Liver (tissue), 9 donors: Measurements from ENCODE around the gene B4GALT6. TPM values are rescaled to one million over a fixed set of nuclear protein-coding genes. Genes with fewer than 3 reads are reported as not detected.

Experiments
- DNase-seq: peaks from one replicate; pipeline ENCODE4 v3.0.0-alpha.2; 2017; ENCODE audit warnings: low spot score
- H3K27ac ChIP-seq, 2 donors: one replicate each; pipeline ENCODE4 v1.7.0; 2013; ENCODE audit warnings: inconsistent platforms in 2 of 2, low read length in 2 of 2, control low read depth in 1 of 2, low read depth in 1 of 2, mild to moderate bottlenecking in 1 of 2
- H3K27me3 ChIP-seq, 4 donors: one replicate each; pipeline versions ENCODE4 v1.6.1 to v1.7.0; 2013; ENCODE audit warnings: low read length in 3 of 4, inconsistent platforms in 1 of 4, mild to moderate bottlenecking in 1 of 4, moderate library complexity in 1 of 4; ENCODE audit not compliant: control insufficient read depth in 4 of 4, insufficient read depth in 4 of 4
- H3K36me3 ChIP-seq, 4 donors: one replicate each; pipeline versions ENCODE4 v1.6.1 to v1.7.0; 2013; ENCODE audit warnings: low read length in 3 of 4, mild to moderate bottlenecking in 3 of 4, low read depth in 1 of 4, moderate library complexity in 1 of 4; ENCODE audit not compliant: control insufficient read depth in 4 of 4, insufficient read depth in 3 of 4
- H3K4me1 ChIP-seq, 4 donors: one replicate each; pipeline versions ENCODE4 v1.6.1 to v1.7.0; 2013; ENCODE audit warnings: low read length in 3 of 4, mild to moderate bottlenecking in 3 of 4, moderate library complexity in 1 of 4; ENCODE audit not compliant: control insufficient read depth in 4 of 4, insufficient read depth in 4 of 4
- H3K4me3 ChIP-seq, 3 donors: one replicate each; pipeline versions ENCODE4 v1.6.1 to v1.7.0; 2013; ENCODE audit warnings: low read length in 3 of 3, control low read depth in 1 of 3, low read depth in 1 of 3, mild to moderate bottlenecking in 1 of 3
- H3K9ac ChIP-seq, 2 donors: one replicate each; pipeline ENCODE4 v1.7.0; 2013; ENCODE audit warnings: low read length in 2 of 2, mild to moderate bottlenecking in 2 of 2, moderate library complexity in 2 of 2, control low read depth in 1 of 2, low read depth in 1 of 2
- H3K9me3 ChIP-seq, 4 donors: one replicate each; pipeline versions ENCODE4 v1.6.1 to v1.7.0; 2013; ENCODE audit warnings: low read length in 3 of 4; ENCODE audit not compliant: control insufficient read depth in 4 of 4
- ATF3 ChIP-seq: IDR thresholded peaks from 2 replicates; pipeline ENCODE4 v1.6.1; 2016; ENCODE audit warnings: antibody characterized with exemption
- EGR1 ChIP-seq, 2 donors: IDR thresholded peaks; 2 replicates each; pipeline ENCODE4 v1.6.1; 2016 to 2018; ENCODE audit warnings: antibody characterized with exemption in 2 of 2, low read depth in 2 of 2
- FOXA1 ChIP-seq: IDR thresholded peaks from 2 replicates; pipeline ENCODE4 v1.6.1; 2016; ENCODE audit warnings: antibody characterized with exemption
- FOXA2 ChIP-seq: IDR thresholded peaks from 2 replicates; pipeline ENCODE4 v1.6.1; 2016; ENCODE audit warnings: antibody characterized with exemption
- GABPA ChIP-seq, 2 donors: IDR thresholded peaks in 1 of 2; conservative IDR thresholded peaks in 1 of 2; 2 replicates each; pipeline ENCODE4 v1.6.1; 2016; ENCODE audit warnings: antibody characterized with exemption in 2 of 2, mild to moderate bottlenecking in 1 of 2, moderate library complexity in 1 of 2
- HNF4A ChIP-seq, 2 donors: conservative IDR thresholded peaks; 2 replicates each; pipeline ENCODE4 v1.6.1; 2016; ENCODE audit warnings: antibody characterized with exemption in 2 of 2, mild to moderate bottlenecking in 2 of 2
- HNF4G ChIP-seq: IDR thresholded peaks from 2 replicates; pipeline ENCODE4 v1.6.1; 2016; ENCODE audit warnings: antibody characterized with exemption
- JUND ChIP-seq, 2 donors: IDR thresholded peaks; 2 replicates each; pipeline ENCODE4 v1.6.1; 2016; ENCODE audit warnings: antibody characterized with exemption in 2 of 2
- NR2F2 ChIP-seq: IDR thresholded peaks from 2 replicates; pipeline ENCODE4 v1.6.1; 2016; ENCODE audit warnings: antibody characterized with exemption
- RAD21 ChIP-seq, 2 donors: IDR thresholded peaks; 2 replicates each; pipeline ENCODE4 v1.6.1; 2016; ENCODE audit warnings: antibody characterized with exemption in 2 of 2, mild to moderate bottlenecking in 2 of 2
- RXRA ChIP-seq, 2 donors: IDR thresholded peaks; 2 replicates each; pipeline ENCODE4 v1.6.1; 2017 to 2018; ENCODE audit warnings: antibody characterized with exemption in 2 of 2, mild to moderate bottlenecking in 1 of 2
- SP1 ChIP-seq: IDR thresholded peaks from 2 replicates; pipeline ENCODE4 v1.6.1; 2018; ENCODE audit warnings: antibody characterized with exemption, mild to moderate bottlenecking
- TAF1 ChIP-seq: conservative IDR thresholded peaks from 2 replicates; pipeline ENCODE4 v1.6.1; 2016; ENCODE audit warnings: antibody characterized with exemption, mild to moderate bottlenecking
- YY1 ChIP-seq: IDR thresholded peaks from 2 replicates; pipeline ENCODE4 v1.6.1; 2016; ENCODE audit warnings: antibody characterized with exemption, mild to moderate bottlenecking
- WGBS: extraction: QIAGEN DNeasy Blood & Tissue Kit; methylation state at CpG from one replicate; pipeline ENCODE4 v1.1.7; 2013; 5-methylcytosine and 5-hydroxymethylcytosine counted together
- polyA plus RNA-seq, 2 donors: library from polyadenylated mRNA; stranded (reverse) in 1 of 2; unstranded in 1 of 2; fragments of 200-250 nt in 1 of 2; fragments of >200 nt in 1 of 2; fragmentation: Nextera tagmentation in 1 of 2; extraction: Ambion mirVana in 1 of 2; gene quantifications; one replicate each; pipeline versions ENCODE4 v1.2.1 to v1.2.3, GENCODE V29; 2013 to 2015
- total RNA-seq, 2 donors: library from RNA; depleted of rRNA; stranded (reverse); fragments of >200 nt; gene quantifications; one replicate each; pipeline ENCODE4 v1.2.3, GENCODE V29; 2014
- TF ChIP-seq, protein P1 (sequence below): IDR thresholded peaks from 2 replicates; pipeline ENCODE4 v1.6.1; 2016; ENCODE audit warnings: antibody characterized with exemption
- TF ChIP-seq, protein P2 (sequence below): fragments of 150-350 bp; IDR thresholded peaks from 2 replicates; pipeline ENCODE4 v1.5.1; 2017; ENCODE audit warnings: improper control_type of control experiment, low read depth, low read length; ENCODE audit not compliant: missing input control
- TF ChIP-seq, protein P3 (sequence below): IDR thresholded peaks from 2 replicates; pipeline ENCODE4 v1.6.1; 2016; ENCODE audit warnings: antibody characterized with exemption
- donor health status: healthy.
- donor health status: healthy.
- donor health status: healthy.
- donor health status: healthy.
- donor health status: healthy.

B4GALT6 gene, protein sequence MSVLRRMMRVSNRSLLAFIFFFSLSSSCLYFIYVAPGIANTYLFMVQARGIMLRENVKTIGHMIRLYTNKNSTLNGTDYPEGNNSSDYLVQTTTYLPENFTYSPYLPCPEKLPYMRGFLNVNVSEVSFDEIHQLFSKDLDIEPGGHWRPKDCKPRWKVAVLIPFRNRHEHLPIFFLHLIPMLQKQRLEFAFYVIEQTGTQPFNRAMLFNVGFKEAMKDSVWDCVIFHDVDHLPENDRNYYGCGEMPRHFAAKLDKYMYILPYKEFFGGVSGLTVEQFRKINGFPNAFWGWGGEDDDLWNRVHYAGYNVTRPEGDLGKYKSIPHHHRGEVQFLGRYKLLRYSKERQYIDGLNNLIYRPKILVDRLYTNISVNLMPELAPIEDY
- total RNA-seq = 1 to 10 TPM in 1 of 2 donors, under 1 TPM in 1; 0.67 to 4.2 TPM
- under 1 TPM; 0.48 to 0.54 TPM for polyA plus RNA-seq

DNA sequence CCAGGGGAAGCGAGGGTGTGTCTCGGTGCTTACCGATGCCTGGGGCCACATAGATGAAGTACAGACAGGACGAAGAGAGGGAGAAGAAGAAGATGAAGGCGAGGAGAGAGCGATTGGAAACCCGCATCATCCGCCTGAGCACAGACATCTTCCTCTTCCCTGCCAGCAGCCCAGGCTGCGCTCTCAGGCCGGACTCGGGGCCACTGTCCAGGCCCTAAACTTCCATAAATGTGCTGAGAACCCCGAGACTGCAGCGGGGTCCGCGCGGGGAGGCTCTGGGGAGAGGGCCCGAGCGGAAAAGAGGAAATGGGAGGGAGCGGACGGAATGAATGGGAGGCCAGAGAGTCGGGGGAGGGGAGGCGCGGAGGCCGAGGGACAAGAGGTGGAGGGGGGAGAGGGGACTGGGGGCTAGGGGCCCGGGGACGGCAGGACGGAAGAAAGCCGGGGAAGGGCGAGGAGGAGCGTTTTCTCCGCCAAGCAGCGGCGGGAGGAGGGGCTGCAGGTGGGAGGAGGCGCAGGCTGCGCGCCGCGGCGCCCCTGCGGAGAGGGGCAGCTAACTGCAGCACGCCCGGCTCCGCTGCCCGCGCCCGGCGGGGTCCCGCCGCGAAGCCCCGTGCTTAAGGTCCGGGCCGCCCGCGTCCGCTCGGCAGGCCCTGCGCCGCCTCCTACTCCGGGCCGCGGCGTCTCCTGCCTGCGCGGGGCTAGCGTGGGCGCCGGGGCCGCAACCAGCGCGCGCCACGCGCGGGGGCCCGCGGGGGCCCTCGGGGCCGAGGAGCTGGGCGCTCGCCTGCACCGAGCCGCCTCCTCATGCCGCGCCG is at the start of gene B4GALT6:
Gene B4GALT6 (minus strand): TSS at position 303 of the 818 bp plus-strand sequence. CDS start 155 bp downstream, at position 148.
- no peaks in the 10 kb centered on the region for H3K9me3 ChIP-seq
- peaks cover 3 to 14% (median 10%) of the 10 kb centered on the region in 4 donors for H3K4me1 ChIP-seq
- peak within 1 kb of the TSS; percentile 27 to 51 for H3K27ac ChIP-seq
- DNase-seq = peak; percentile 50
- H3K27me3 ChIP-seq = no peaks in the 10 kb centered on the region
- peak within 1 kb of the TSS; percentile 36 to 94 (median 71) for H3K4me3 ChIP-seq
- no peak within 1 kb of the TSS for H3K9ac ChIP-seq
- TF ChIP-seq EGR1 (IDR thresholded peaks at IDR 0.05; ENCODE audit: low read depth in 2 of 2) (no peak), JUND (IDR thresholded peaks at IDR 0.05) (no peak), RAD21 (IDR thresholded peaks at IDR 0.05) (no peak), ATF3 (no peak), RXRA (IDR thresholded peaks at IDR 0.05) (no peak), FOXA1 (no peak), TAF1 (no peak), NR2F2 (no peak), GABPA (IDR thresholded peaks at IDR 0.05 in 1 of 2, conservative IDR thresholded peaks at IDR 0.05 in 1 of 2) (no peak), HNF4A (conservative IDR thresholded peaks at IDR 0.05) (no peak), FOXA2 (no peak), YY1 (no peak)
- TF ChIP-seq, protein P1, sequence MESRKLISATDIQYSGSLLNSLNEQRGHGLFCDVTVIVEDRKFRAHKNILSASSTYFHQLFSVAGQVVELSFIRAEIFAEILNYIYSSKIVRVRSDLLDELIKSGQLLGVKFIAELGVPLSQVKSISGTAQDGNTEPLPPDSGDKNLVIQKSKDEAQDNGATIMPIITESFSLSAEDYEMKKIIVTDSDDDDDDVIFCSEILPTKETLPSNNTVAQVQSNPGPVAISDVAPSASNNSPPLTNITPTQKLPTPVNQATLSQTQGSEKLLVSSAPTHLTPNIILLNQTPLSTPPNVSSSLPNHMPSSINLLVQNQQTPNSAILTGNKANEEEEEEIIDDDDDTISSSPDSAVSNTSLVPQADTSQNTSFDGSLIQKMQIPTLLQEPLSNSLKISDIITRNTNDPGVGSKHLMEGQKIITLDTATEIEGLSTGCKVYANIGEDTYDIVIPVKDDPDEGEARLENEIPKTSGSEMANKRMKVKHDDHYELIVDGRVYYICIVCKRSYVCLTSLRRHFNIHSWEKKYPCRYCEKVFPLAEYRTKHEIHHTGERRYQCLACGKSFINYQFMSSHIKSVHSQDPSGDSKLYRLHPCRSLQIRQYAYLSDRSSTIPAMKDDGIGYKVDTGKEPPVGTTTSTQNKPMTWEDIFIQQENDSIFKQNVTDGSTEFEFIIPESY = no peak
- TF ChIP-seq, protein P2, sequence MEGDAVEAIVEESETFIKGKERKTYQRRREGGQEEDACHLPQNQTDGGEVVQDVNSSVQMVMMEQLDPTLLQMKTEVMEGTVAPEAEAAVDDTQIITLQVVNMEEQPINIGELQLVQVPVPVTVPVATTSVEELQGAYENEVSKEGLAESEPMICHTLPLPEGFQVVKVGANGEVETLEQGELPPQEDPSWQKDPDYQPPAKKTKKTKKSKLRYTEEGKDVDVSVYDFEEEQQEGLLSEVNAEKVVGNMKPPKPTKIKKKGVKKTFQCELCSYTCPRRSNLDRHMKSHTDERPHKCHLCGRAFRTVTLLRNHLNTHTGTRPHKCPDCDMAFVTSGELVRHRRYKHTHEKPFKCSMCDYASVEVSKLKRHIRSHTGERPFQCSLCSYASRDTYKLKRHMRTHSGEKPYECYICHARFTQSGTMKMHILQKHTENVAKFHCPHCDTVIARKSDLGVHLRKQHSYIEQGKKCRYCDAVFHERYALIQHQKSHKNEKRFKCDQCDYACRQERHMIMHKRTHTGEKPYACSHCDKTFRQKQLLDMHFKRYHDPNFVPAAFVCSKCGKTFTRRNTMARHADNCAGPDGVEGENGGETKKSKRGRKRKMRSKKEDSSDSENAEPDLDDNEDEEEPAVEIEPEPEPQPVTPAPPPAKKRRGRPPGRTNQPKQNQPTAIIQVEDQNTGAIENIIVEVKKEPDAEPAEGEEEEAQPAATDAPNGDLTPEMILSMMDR = no peak
- TF ChIP-seq, protein P3, sequence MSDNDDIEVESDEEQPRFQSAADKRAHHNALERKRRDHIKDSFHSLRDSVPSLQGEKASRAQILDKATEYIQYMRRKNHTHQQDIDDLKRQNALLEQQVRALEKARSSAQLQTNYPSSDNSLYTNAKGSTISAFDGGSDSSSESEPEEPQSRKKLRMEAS = no peak
- no peaks in the 10 kb centered on the region for H3K36me3 ChIP-seq
- WGBS = 2% methylated on average over 86 of the region's 86 CpGs

DNA sequence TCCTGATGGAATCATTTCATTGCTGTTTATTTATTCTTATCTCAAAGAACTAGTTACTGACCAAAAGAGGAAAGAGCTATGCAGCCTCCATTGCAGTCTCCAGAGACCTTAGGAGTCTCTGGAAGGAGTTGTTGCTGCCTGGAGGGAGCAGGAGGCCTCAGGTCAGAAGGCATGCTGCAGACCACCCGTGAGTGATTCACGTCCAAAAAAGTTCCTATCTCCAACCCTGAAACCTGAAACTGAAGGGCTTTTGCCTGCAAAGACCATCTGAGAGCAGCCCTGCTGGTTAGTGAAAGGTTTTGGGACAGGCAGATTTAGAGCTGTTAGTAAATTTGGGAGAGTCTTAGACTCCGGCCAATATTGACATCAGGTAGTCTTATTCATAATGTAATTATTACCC is 47.2 kb upstream of the B4GALT6 start:
- TF ChIP-seq EGR1 (IDR thresholded peaks at IDR 0.05; ENCODE audit: low read depth in 2 of 2) (no peak), HNF4G (no peak), FOXA2 (no peak), RXRA (IDR thresholded peaks at IDR 0.05) (no peak), HNF4A (conservative IDR thresholded peaks at IDR 0.05) (no peak), FOXA1 (no peak), RAD21 (IDR thresholded peaks at IDR 0.05) (no peak), TAF1 (no peak), JUND (IDR thresholded peaks at IDR 0.05) (no peak), SP1 (no peak), GABPA (IDR thresholded peaks at IDR 0.05 in 1 of 2, conservative IDR thresholded peaks at IDR 0.05 in 1 of 2) (no peak), YY1 (no peak), ATF3 (no peak)
- TF ChIP-seq, protein P2 = no peak
- TF ChIP-seq, protein P1 = no peak
- TF ChIP-seq, protein P3 = no peak
- Histone ChIP-seq H3K36me3 (no peaks in the 10 kb centered on the region), H3K9me3 (no peaks in the 10 kb centered on the region), H3K9ac (no peak overlapping the region), H3K27me3 (no peaks in the 10 kb centered on the region), H3K4me1 (peaks cover 0 to 2% (median under 1%) of the 10 kb centered on the region in 4 donors), H3K27ac (no peak overlapping the region), H3K4me3 (no peak overlapping the region)
- no peak for DNase-seq
- 78% methylated on average over 3 of the region's 3 CpGs for WGBS
